Psoas muscle (tissue), 8 donors: ENCODE data around the gene TMEM243. TPM values are rescaled to one million over a fixed set of nuclear protein-coding genes. Genes with fewer than 3 reads are reported as not detected.
A peak's percentile ranks its signal among the peaks of the same experiment; 100 is the strongest.
"Not testable (repeated sequence)": the region's sequence is repeated elsewhere in the genome, so short reads cannot be mapped to it uniquely, and the experiment has no call there.

Source experiments
- ATAC-seq, 4 donors: fragments of 200-7000 bp; cut with Tn5 transposase; one replicate each; pipeline ENCODE4 v1.9.1; 2020; ENCODE audit warnings: moderate library complexity in 3 of 4, mild to moderate bottlenecking in 2 of 4
- DNase-seq, 2 donors: peaks; one replicate each; pipeline ENCODE4 v3.0.0-alpha.2; 2020
- H3K27ac ChIP-seq: fragments of 200-600 bp; one replicate; pipeline ENCODE4 v1.8.0; 2022
- H3K27me3 ChIP-seq, 3 donors: fragments of 200-600 bp in 1 of 3; one replicate each; pipeline versions ENCODE4 v1.6.1 to v1.8.0; 2013 to 2022; ENCODE audit warnings: low read length in 2 of 3, mild to moderate bottlenecking in 2 of 3, moderate library complexity in 1 of 3; ENCODE audit not compliant: insufficient read depth in 3 of 3
- H3K36me3 ChIP-seq, 2 donors: fragments of 200-600 bp in 1 of 2; one replicate each; pipeline versions ENCODE4 v1.6.1 to v1.8.0; 2013 to 2022; ENCODE audit warnings: low read depth in 1 of 2, mild to moderate bottlenecking in 1 of 2, moderate library complexity in 1 of 2; ENCODE audit not compliant: insufficient read depth in 1 of 2
- H3K4me1 ChIP-seq: fragments of 200-600 bp; one replicate; pipeline ENCODE4 v1.8.0; 2022
- H3K4me3 ChIP-seq: fragments of 200-600 bp; one replicate; pipeline ENCODE4 v1.8.0; 2022; ENCODE audit warnings: mild to moderate bottlenecking
- H3K9me3 ChIP-seq: fragments of 200-600 bp; one replicate; pipeline ENCODE4 v1.8.0; 2022
- CTCF ChIP-seq: fragments of 200-600 bp; IDR thresholded peaks from one replicate; pipeline ENCODE4 v1.8.0; 2022; ENCODE audit warnings: antibody characterized with exemption
- WGBS, 3 donors: extraction: QIAGEN DNeasy Blood & Tissue Kit; methylation state at CpG; one replicate each; pipeline versions ENCODE4 v1.1.6 to v1.1.7; 2013; 5-methylcytosine and 5-hydroxymethylcytosine counted together
- intact Hi-C, 2 donors: fragments of 100-400 bp; cut with DNase I; formaldehyde crosslinking; loops; one replicate each; pipeline versions ENCODE4 v1.11.0 to v1.14.2; 2022
- polyA plus RNA-seq, 3 donors: library from polyadenylated mRNA; stranded (reverse); fragments of 200-250 nt; gene quantifications; one replicate each; pipeline ENCODE4 v1.2.3, GENCODE V29; 2013
- total RNA-seq, 4 donors: library from RNA; stranded (reverse); fragmentation: NEBNext Ultra II Directional in 2 of 4; extraction: Animal tissue kit (Norgen Biotek cat#: 25700) in 2 of 4; gene quantifications; one replicate each; pipeline versions ENCODE4 v1.2.1 to v1.2.4, GENCODE V29; 2021 to 2023
- donor health status: healthy with polysubstance abuse.
- donor health status: DM: no; HTN: no; CAD: no; lungs with moderate emphysema.
- donor health status: Bipolar disorder and iron deficiency.
- donor health status: healthy.
- donor health status: DM: yes; HTN: yes; CAD: no.
- donor health status: DM: no; HTN: no; CAD: no.
- donor health status: DM: no; HTN: no; CAD: no.
- donor health status: DM: yes; HTN: yes; CAD: no.

The TMEM243 gene
- total and polyA plus RNA-seq, 7 donors: 2.3 to 3.6 (median 2.6) TPM

- TF ChIP-seq CTCF: no peak
- Histone ChIP-seq H3K36me3 (peaks cover 0 to 25% of the 10 kb centered on the region in 2 donors), H3K4me1 (no peaks in the 10 kb centered on the region), H3K9me3 (peaks cover 11% of the 10 kb centered on the region), H3K27me3 (no peaks in the 10 kb centered on the region), H3K27ac (no peak overlapping the region), H3K4me3 (no peak overlapping the region)
- WGBS, 3 donors: 65 to 85% (median 67%) methylated on average over 3 of the region's 3 CpGs
- intact Hi-C loops: loop anchor here (5.0 kb wide), 2 partner anchors 38 to 48 kb away; no protein-coding TSS in a partner anchor
- no peak for DNase-seq
- peak in 3 of 4 donors; percentile 8 to 18 (median 11) for ATAC-seq
These were observed 14.6 kb downstream of the TMEM243 start for GRCh38 chr7:87204933-87205332.

- H3K27ac ChIP-seq, ATAC-seq, H3K27me3 ChIP-seq, H3K4me3 ChIP-seq, DNase-seq, H3K4me1 ChIP-seq: not testable (repeated sequence)
- intact Hi-C loops: loop anchor here (5.0 kb wide), 2 partner anchors 37 to 47 kb away; no protein-coding TSS in a partner anchor
- H3K36me3 ChIP-seq: peaks cover 0 to 30% of the 10 kb centered on the region in 2 donors
- H3K9me3 ChIP-seq: peaks cover 11% of the 10 kb centered on the region
- WGBS, 3 donors: 78 to 85% (median 82%) methylated on average over 4 of the region's 4 CpGs
These were observed 15.6 kb downstream of the TMEM243 start for GRCh38 chr7:87203929-87204328.

GRCh38 chr7:87202705-87203104 is 16.8 kb downstream of the TMEM243 start:
- ATAC-seq: no peak
- TF ChIP-seq CTCF: no peak
- no peak for DNase-seq
- intact Hi-C loops: loop anchor here (5.0 kb wide), 2 partner anchors 35 to 45 kb away; no protein-coding TSS in a partner anchor
- Histone ChIP-seq H3K36me3 (peaks cover 0 to 43% of the 10 kb centered on the region in 2 donors), H3K27ac (no peak overlapping the region), H3K9me3 (peaks cover 11% of the 10 kb centered on the region), H3K27me3 (no peaks in the 10 kb centered on the region), H3K4me3 (no peak overlapping the region), H3K4me1 (peaks cover 6% of the 10 kb centered on the region)
- 96 to 100% (median 98%) methylated on average over 2 of the region's 2 CpGs for WGBS, 3 donors

GRCh38 chr7:87202208-87202607 is 17.3 kb downstream of the TMEM243 start:
- no peaks in the 10 kb centered on the region for H3K27me3 ChIP-seq
- no peak for DNase-seq

More at GRCh38 chr7:87202208-87202607, 17.3 kb downstream of the TMEM243 start:
- Histone ChIP-seq H3K27ac (no peak overlapping the region), H3K4me1 (peaks cover 6% of the 10 kb centered on the region), H3K36me3 (peaks cover 0 to 48% of the 10 kb centered on the region in 2 donors), H3K9me3 (peaks cover 11% of the 10 kb centered on the region), H3K4me3 (no peak overlapping the region)
- TF ChIP-seq CTCF: no peak
- no peak for ATAC-seq
- intact Hi-C loops: loop anchor here (5.0 kb wide), 2 partner anchors 35 to 45 kb away; no protein-coding TSS in a partner anchor
- 91 to 95% (median 93%) methylated on average over 1 of the region's 1 CpG for WGBS, 3 donors
